Jurkat, Clone E6-1 (cell line): Measurements from ENCODE around the gene RPUSD3.
A peak's percentile ranks its signal among the peaks of the same experiment; 100 is the strongest.

ENCODE experiments used
- DNase-seq: peaks from one replicate; pipeline ENCODE4 v3.0.0-alpha.2; 2011; ENCODE audit warnings: low read depth, low spot score
- H3K4me3 ChIP-seq: 2 replicates; pipeline ENCODE4 v1.5.1; 2011; ENCODE audit warnings: mild to moderate bottlenecking, low read length, control low read depth, moderate library complexity

RPUSD3 gene

GRCh38 chr3:9809615-9810432 is 34.0 kb downstream of the RPUSD3 start, which contains the start of gene TTLL3:
TSS of gene TTLL3 (plus strand) at chr3:9810262. CDS start at chr3:9810662, 400 bp downstream.
- H3K4me3 ChIP-seq, result no peak within 1 kb of the TSS
- DNase-seq, result no peak

DNA sequence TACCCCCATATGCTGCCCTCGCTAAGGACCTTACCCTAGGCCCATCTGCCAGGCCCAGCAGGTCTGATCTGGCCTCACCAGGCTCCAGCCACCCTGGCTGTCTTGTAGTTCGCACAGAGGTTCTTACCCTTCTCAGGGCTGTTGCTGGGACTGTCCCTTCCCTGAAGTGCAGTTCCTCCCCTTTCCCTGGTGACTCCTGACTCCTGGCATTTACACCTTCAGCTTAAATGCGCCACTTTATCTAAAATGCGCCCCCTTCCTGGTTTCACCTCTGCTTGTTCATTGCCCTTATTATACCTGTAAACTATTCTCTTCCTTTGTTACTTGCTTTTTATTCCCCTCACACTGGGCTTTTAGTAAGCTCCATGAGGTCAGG is 34.6 kb downstream of the RPUSD3 start:
- no peak overlapping the region for H3K4me3 ChIP-seq
- no peak for DNase-seq

DNA sequence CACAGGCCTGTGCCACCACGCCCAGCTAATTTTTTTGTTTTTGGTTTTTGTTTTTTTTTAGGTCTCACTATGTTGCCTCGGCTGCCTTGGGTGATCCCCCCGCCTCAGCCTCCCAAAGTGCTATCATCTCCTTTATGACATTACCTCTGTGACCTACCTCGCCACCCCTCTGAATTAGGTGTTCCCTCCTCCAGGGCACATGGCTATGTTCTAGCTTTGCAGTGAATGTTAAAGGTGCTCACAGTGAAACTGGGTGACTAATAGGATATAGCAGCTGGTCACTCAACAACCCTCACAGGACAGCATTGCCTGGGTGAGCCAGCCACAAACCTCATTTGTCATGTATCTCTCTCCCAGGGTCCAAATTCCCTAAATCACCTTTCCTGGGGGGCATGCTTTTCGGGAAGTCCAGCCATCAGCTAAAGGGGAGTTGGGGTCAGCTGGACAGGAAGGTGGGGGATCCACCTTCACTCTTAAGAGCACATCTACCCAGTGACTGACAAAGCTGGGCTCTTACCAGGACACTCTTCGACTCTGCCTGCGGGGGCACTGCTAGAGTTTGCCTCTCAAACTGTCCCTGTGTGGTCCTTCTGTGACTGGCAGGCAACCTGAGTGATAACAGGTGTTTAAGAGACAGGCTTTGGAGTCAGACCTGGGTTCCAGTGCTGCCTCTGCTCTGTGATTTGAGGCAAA is 35.3 kb downstream of the RPUSD3 start:
- DNase-seq, result peak; percentile 30
- no peak overlapping the region for H3K4me3 ChIP-seq

DNA sequence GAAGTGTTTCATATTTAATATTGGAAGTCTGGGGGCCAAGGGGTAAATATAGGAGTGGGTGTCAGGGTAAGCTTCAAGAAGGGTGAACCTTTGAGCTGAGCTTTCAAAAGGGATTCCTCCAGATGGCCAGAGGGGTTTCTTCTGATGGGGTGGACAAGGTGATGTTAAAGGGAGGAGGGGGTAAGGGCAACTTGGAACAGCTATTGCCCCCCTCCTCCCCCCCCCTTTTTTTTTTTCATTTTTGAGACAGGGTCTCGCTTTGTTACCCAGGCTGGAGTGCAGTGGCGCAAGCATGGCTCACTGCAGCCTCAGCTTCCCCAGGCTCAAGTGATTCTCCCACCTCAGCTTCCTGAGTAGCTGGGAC is 35.8 kb downstream of the RPUSD3 start:
- H3K4me3 ChIP-seq, result no peak overlapping the region
- no peak for DNase-seq

DNA sequence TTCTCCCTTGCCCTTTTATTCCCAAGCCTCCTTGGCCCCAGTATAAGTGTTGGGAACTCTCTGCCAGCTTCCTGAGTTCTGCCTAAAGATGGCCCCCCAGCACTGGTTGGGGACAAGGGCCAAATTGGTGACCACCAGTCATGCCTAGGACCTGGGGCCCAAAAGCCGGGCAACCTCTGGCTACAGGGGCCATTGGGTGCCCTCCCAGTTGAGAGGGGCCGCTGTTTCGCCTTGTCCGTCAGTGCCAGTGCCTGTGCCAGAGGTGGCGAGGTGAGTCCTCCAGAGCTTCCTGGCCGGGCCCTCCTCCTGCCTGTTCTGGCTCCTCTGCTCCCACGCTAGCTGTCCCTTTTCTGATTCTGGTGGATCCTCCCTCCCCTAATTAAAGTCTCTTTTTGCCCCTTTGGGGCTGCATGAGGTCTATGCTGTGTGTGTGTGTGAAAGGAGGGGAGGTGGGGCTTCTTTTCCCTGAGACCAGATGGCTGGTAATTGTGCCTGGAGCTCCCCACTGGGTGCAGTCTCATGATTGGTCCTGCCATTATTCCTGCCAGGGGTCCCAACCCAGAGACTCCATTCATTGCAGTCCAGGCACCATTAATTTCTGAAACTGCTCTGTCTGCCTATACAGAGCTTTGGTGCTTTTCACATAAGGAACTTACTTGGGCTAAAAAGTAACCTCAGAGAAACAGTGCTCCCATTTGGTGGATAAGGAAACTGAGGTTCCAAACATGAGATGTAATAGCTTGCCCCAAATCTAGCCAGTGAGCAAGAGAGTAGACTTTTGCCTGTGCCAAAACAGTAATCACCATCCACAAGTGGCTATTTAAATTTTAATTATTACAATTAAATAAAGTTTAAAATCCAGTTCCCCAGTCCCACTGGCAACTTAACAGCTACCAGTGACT is 36.9 kb downstream of the RPUSD3 start:
- H3K4me3 ChIP-seq, result no peak overlapping the region
- DNase-seq, result no peak

DNA sequence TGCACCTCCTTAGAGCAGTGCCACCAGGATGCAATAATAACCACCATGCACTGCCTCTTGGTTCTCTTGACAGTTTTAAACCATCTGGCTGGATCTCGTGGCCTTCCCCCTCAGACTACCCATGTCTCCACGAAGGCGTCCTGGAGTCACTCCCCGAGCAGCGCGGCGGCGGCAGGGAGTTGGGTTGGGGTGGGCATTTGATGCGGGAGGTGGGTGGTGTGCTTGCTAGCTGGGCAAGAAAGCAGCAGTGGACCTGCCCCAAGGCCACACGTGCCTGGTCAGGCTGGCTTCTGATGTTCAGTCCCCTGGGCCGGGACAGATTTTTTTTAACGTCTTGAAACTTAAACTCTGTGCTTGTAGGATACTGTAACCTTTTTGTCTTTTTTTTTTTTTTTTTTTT is 37.7 kb downstream of the RPUSD3 start:
- DNase-seq, result no peak
- H3K4me3 ChIP-seq, result no peak overlapping the region

GRCh38 chr3:9804996-9805395 is 38.8 kb downstream of the RPUSD3 start:
- no peak for DNase-seq
- no peak overlapping the region for H3K4me3 ChIP-seq

DNA sequence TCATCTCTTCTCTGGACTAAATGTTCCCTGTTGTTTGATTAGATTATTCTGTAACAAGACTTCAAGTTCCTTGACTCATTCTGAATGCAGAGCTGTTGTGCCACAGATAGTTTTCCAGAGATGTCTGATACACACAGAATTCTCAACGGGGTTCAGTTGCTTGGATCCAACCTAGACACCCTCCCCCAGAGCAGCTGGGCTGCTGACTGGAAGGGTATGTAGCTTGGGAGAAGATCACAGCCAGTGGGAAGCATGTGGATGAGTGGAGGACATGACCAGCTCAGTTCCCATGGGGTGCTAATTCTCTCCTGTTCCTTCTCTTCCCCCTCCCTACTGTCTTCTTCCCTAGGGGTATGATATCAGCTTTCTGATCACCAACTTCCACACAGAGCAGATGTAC is 40.3 kb downstream of the RPUSD3 start:
- no peak overlapping the region for H3K4me3 ChIP-seq
- no peak for DNase-seq

GRCh38 chr3:9800529-9800928 is 43.3 kb downstream of the RPUSD3 start:
- DNase-seq, result no peak
- H3K4me3 ChIP-seq, result no peak overlapping the region

DNA sequence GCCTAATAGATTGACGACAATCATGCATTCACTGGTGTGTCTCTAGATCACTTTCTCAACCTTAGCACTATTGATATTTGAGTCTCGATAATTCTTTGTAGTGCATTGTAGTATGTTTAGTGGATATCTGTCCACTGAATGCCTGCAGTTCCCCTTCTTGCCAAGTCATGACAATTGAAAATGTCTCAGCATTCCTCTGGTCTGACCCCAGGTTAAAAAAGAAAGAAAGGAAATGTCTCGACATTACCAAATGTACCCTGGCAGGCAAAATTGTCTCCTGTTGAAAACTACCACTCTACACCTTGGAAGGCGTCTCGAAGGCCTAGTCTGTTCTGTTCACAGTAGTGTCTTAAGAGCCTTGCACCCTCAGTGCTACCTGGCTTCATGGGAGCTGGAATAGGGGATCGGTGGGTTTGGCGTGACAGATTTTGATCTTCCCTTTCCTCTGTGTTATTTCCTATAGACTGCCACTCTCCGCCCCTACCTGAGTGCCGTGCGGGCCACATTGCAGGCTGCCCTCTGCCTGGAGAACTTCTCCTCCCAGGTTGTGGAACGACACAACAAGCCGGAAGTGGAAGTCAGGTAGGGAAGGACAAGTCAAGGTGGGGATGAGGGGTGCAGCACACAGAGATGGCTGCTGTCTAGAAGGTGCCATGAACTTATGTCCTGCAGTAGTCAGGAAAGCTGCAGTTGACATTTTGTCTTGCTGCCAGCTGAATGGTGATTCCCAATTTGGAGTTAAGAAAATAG is 46.4 kb downstream of the RPUSD3 start:
- no peak overlapping the region for H3K4me3 ChIP-seq
- DNase-seq, result no peak

DNA sequence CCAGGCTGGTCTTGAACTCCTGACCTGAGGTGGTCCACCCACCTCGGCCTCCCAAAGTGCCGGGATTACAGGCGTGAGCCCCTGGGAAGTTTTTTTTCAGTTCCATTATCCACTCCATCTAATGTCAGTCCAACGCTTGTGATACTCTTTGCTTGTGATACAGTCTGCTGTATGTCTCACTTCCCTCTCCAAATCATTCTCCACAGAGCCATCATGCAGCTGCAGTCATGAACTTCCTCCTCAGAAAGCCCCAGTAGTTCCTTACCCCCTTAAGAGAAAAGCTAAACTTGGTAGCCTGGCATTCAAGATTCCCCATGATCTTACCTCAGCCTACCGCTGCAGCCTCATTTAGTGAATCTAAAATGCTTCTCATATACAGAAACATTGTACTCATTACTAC is 48.6 kb downstream of the RPUSD3 start:
- DNase-seq, result no peak
- H3K4me3 ChIP-seq, result no peak overlapping the region

DNA sequence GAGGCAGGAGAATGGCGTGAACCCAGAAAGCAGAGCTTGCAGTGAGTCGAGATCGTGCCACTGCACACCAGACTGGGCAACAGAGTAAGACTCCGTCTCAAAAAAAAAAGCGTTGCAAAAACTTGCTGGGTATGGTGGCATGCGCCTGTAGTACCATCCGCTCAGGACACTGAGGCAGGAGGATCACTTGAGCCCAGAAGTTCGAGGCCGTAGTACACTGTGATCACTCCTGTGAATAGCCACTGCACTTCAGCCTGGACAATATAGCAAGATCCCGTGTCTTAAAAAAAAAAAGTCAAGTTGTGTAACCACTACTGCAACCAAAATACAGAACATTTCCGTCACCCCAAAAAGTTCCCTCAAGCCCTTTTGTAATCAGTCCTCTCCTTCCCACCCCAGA is 49.4 kb downstream of the RPUSD3 start:
- H3K4me3 ChIP-seq, result no peak overlapping the region

GRCh38 chr3:9793161-9793781 is 50.5 kb downstream of the RPUSD3 start:
- H3K4me3 ChIP-seq, result peak overlapping the region; percentile 100
- DNase-seq, result no peak

More for the DNA sequence above, 49.4 kb downstream of the RPUSD3 start:
- no peak for DNase-seq

DNA sequence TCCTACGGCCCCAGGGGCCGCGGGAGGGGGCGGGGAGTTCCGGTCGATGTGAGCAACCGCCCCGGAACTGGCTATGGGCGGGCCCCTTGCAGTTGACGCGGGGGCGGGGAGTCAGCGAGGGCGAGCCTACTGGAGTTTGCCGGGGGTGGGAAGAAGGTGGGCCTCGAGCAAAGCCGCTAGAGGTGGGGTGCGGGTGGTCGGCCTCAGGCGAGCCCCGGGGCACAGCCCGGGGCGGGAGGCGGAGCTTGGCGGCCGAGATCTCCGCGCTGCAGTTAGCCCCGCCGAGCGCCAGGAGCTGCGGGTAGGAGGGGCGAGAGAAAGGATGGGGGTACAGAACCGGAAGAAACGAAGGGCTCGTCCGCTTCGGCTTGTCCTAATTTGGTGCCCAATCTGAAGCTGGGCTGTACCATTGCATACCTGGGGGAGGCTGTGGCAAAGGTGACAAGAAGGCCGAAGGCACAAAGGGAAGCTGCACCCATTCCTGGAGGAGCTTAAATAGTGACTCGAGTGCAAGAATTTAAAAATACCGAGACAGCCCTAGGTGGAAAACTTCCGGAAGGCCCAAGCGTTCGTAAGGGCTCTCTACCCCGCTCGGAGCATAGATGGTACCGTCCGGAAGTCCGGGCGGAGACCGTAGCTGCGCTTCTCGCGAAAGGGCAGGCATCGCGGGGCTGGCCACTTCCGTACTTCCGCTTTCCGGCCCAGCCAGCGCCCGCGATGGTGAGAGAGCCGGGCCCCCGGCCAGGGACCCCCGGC is 51.2 kb downstream of the RPUSD3 start, which contains the start of the genes ARPC4 and TADA3:
Gene ARPC4 (plus strand): TSS at position 678 of the 756 bp plus-strand sequence. CDS start 40 bp downstream, at position 718.
Gene TADA3 (minus strand): TSS at position 69 of the 756 bp plus-strand sequence. CDS start 1,007 bp downstream, outside the sequence.
- peak within 1 kb of the TSS; percentile 100 for H3K4me3 ChIP-seq
- peak; percentile 97 for DNase-seq

- peak overlapping the region; percentile 100 for H3K4me3 ChIP-seq
- no peak for DNase-seq
Measured at GRCh38 chr3:9791790-9792404, 51.9 kb downstream of the RPUSD3 start.

DNA sequence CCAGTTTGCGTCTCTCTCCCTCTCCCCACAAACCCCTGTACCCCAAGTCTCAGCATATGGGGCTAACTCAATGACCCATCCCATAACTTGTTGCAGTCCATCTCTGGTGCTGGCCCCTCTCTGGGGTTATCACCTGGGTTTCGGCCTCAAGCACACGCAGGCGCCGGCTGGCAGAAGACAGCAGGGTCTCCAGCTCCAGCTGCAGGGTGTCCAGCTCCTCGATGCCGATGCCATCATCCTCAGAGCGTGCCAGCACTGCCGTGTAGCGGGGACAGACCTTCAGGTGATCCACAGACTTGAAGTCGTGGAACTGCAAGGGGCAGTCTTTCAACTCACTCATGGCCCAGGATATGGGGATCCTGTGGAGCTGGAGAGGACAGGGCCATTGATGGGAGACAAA is 52.7 kb downstream of the RPUSD3 start:
- H3K4me3 ChIP-seq, result peak overlapping the region; percentile 100
- no peak for DNase-seq
